Right cardiac atrium (tissue), 5 donors: Measurements from ENCODE around the gene SLC30A1. TPM values are rescaled to one million over a fixed set of nuclear protein-coding genes. Genes with fewer than 3 reads are reported as not detected.
A peak's percentile ranks its signal among the peaks of the same experiment; 100 is the strongest.

Experiments used
- ATAC-seq, 2 donors: fragments of 200-7000 bp; cut with Tn5 transposase; one replicate each; pipeline versions ENCODE4 v1.8.0 to v1.9.1; 2020; ENCODE audit warnings: moderate library complexity in 2 of 2, mild to moderate bottlenecking in 1 of 2
- DNase-seq, 3 donors: peaks; one replicate each; pipeline ENCODE4 v3.0.0-alpha.2; 2020
- H3K27ac ChIP-seq: one replicate; pipeline ENCODE4 v1.5.1; 2013; ENCODE audit warnings: mild to moderate bottlenecking, low read length, control low read depth, moderate library complexity
- H3K27me3 ChIP-seq: one replicate; pipeline ENCODE4 v1.6.1; 2013; ENCODE audit not compliant: control insufficient read depth, insufficient read depth
- H3K4me1 ChIP-seq: one replicate; pipeline ENCODE4 v1.6.1; 2013; ENCODE audit warnings: low read length; ENCODE audit not compliant: control insufficient read depth, insufficient read depth
- H3K4me3 ChIP-seq: one replicate; pipeline ENCODE4 v1.5.1; 2013; ENCODE audit warnings: low read length, control low read depth
- H3K9me3 ChIP-seq: one replicate; pipeline ENCODE4 v1.6.1; 2013; ENCODE audit warnings: low read length; ENCODE audit not compliant: control insufficient read depth
- WGBS: extraction: QIAGEN DNeasy Blood & Tissue Kit; methylation state at CpG from one replicate; pipeline ENCODE4 v1.1.7; 2013; 5-methylcytosine and 5-hydroxymethylcytosine counted together
- intact Hi-C, 4 donors: fragments of 100-400 bp; cut with DNase I; formaldehyde crosslinking; loops; one replicate each; pipeline versions ENCODE4 v1.11.0 to v1.14.0; 2022 to 2023
- polyA plus RNA-seq: library from polyadenylated mRNA; stranded (reverse); fragments of 200-250 nt; gene quantifications from one replicate; pipeline ENCODE4 v1.2.3, GENCODE V29; 2013
- total RNA-seq, 4 donors: library from RNA; stranded (reverse); fragmentation: NEBNext Ultra II Directional; extraction: Animal tissue kit (Norgen Biotek cat#: 25700); gene quantifications; one replicate each; pipeline ENCODE4 v1.2.1, GENCODE V29; 2021
- donor health status: healthy with polysubstance abuse.
- donor health status: DM: no; HTN: yes; CAD: no.
- donor health status: DM: no; HTN: no; CAD: no.
- donor health status: DM: no; HTN: yes; CAD: no; lungs with severe emphysema.
- donor health status: DM: yes; HTN: yes; CAD: no.

The SLC30A1 gene
- total and polyA plus RNA-seq, 5 donors, result 6.0 to 19.2 (median 14.7) TPM

GRCh38 chr1:211559222-211560010 lies 19.5 kb downstream of the SLC30A1 start:
- intact Hi-C loops, result no loop called here
- DNase-seq (no peak), ATAC-seq (no peak)
- H3K27me3 ChIP-seq, result no peaks in the 10 kb centered on the region
- H3K4me1 ChIP-seq, result no peaks in the 10 kb centered on the region
- H3K4me3 ChIP-seq, result no peak overlapping the region
- H3K9me3 ChIP-seq, result no peaks in the 10 kb centered on the region
- 79% methylated on average over 9 of the region's 9 CpGs for WGBS
- H3K27ac ChIP-seq, result no peak overlapping the region

DNA sequence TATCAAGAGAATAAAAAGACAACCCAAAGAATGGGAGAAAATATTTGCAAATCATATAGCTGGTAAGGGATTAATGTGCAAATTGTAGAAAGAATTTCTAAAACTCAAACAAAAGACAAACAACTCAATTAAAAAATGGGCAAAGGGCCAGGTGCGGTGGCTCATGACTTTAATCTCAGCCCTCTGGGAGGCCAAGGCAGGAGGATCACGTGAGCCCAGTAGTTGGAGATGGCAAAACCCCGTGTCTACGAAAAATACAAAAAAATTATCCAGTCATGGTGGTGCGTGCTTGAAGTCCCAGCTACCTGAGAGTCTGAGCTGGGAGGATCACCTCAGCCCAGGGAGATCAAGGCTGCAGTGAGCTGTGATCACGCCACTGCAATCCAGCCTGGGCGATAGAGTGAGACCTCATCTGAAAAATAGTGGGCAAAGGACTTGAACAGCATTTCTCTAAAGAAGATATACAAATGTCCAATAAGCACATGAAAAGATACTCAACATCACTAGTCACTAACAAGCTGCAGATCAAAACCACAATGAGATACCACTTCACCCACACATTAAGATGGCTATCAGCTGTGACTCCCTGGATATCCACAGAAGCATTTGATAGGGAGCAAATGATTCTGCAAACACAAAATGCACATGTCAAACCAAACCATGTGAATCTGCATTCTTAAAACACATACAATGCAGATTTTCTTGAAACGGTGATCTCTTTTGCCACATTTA lies 20.9 kb downstream of the SLC30A1 start:
- no peak for DNase-seq
- 88% methylated on average over 8 of the region's 8 CpGs for WGBS
- Histone ChIP-seq H3K27me3 (no peaks in the 10 kb centered on the region), H3K9me3 (no peaks in the 10 kb centered on the region), H3K27ac (no peak overlapping the region), H3K4me3 (no peak overlapping the region), H3K4me1 (no peaks in the 10 kb centered on the region)
- ATAC-seq, result no peak
- intact Hi-C loops, result no loop called here

GRCh38 chr1:211553549-211553948 lies 25.4 kb downstream of the SLC30A1 start:
- Histone ChIP-seq H3K4me3 (no peak overlapping the region), H3K4me1 (peaks cover 4% of the 10 kb centered on the region), H3K27me3 (no peaks in the 10 kb centered on the region), H3K9me3 (no peaks in the 10 kb centered on the region), H3K27ac (no peak overlapping the region)
- intact Hi-C loops, result no loop called here
- no peak for ATAC-seq
- DNase-seq, result no peak
- WGBS, result 93% methylated on average over 2 of the region's 2 CpGs

DNA sequence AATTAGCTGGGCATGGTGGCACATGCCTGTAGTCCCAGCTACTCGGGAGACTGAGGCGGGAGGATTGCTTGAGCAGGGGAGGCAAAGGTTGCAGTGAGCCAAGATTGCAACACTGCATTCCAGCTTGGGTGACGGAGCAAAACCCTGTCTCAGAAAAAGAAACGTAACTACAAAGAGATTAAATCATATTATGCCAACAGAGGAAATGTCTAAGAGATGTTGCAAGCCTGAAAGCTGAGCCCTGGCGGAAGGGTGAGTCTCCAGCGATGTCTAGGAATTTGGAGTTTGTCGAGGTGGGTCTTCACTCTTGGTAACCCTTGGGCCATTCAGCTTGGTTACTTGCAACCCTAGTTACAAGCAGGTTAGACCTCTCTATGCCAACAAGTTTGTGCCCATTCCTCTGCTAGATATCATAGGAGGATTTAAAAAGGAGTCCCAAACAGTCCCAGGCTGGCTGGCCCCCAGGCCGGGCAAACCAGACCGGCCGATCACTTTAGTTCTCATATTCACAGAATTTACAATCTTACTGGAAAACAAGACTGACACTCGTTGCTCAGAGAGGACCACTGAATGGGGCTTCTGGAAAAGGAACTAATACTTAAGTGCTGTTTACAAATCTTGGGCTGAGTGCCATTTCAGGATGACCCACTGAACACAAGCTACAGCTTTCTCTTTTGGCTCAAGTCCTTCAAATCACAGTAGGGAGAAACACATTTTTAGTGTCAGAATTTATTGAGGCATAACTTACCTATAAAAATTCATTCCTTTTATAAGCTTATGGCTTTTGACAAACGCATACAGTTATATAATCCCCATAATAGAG lies 27.1 kb downstream of the SLC30A1 start:
- H3K27ac ChIP-seq, result no peak overlapping the region
- no peak overlapping the region for H3K4me3 ChIP-seq
- no peaks in the 10 kb centered on the region for H3K27me3 ChIP-seq
- no peak for ATAC-seq
- DNase-seq, result no peak
- WGBS, result 67% methylated on average over 12 of the region's 12 CpGs
- intact Hi-C loops, result no loop called here
- H3K9me3 ChIP-seq, result no peaks in the 10 kb centered on the region
- peaks cover 9% of the 10 kb centered on the region for H3K4me1 ChIP-seq

- DNase-seq (peak in 1 of 3 donors; percentile 65), ATAC-seq (peak; percentile 62 to 68)
- H3K4me1 ChIP-seq, result peaks cover 9% of the 10 kb centered on the region
- intact Hi-C loops, result no loop called here
- H3K27me3 ChIP-seq, result no peaks in the 10 kb centered on the region
- 64% methylated on average over 6 of the region's 6 CpGs for WGBS
- H3K9me3 ChIP-seq, result no peaks in the 10 kb centered on the region
- H3K4me3 ChIP-seq, result no peak overlapping the region
- peak overlapping the region; percentile 43 for H3K27ac ChIP-seq
Observed at GRCh38 chr1:211549092-211549711, 29.8 kb downstream of the SLC30A1 start.

GRCh38 chr1:211548321-211549091 lies 30.5 kb downstream of the SLC30A1 start:
- 73% methylated on average over 9 of the region's 9 CpGs for WGBS
- no peak overlapping the region for H3K4me3 ChIP-seq
- H3K4me1 ChIP-seq, result peaks cover 9% of the 10 kb centered on the region
- ATAC-seq, result peak; percentile 65 to 70
- peak overlapping the region; percentile 43 for H3K27ac ChIP-seq
- no peak for DNase-seq
- intact Hi-C loops, result no loop called here
- no peaks in the 10 kb centered on the region for H3K9me3 ChIP-seq
- no peaks in the 10 kb centered on the region for H3K27me3 ChIP-seq

- WGBS, result 69% methylated on average over 6 of the region's 6 CpGs
- Histone ChIP-seq H3K9me3 (no peaks in the 10 kb centered on the region), H3K27ac (no peak overlapping the region), H3K4me3 (no peak overlapping the region), H3K27me3 (no peaks in the 10 kb centered on the region), H3K4me1 (peaks cover 9% of the 10 kb centered on the region)
- no peak for DNase-seq
- peak in 1 of 2 donors; percentile 40 for ATAC-seq
- intact Hi-C loops, result no loop called here
Observed at GRCh38 chr1:211547710-211548109, 31.3 kb downstream of the SLC30A1 start.

DNA sequence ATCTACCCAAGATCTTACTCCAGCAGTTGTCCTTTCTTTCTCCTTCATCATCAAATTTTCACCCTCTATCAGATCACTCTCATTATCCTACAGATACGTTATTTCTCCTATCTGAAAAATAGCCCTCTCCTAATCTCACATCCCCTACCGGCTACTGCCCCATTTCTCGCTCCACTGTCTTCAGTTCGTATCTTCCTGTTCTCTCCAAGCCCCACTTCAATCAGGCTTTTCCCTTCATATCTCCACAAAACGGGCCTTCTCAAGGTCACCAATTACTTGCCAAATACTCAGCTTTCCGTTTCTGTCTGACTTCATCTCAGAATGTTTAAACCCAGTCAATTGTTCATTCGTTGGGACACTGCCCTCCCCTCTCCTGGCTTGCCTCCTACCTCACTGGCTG lies 32.4 kb downstream of the SLC30A1 start:
- H3K9me3 ChIP-seq, result no peaks in the 10 kb centered on the region

GRCh38 chr1:211543025-211543424 lies 35.9 kb downstream of the SLC30A1 start:
- WGBS, result 91% methylated on average over 4 of the region's 4 CpGs
- Histone ChIP-seq H3K27ac (no peak overlapping the region), H3K4me1 (peaks cover 9% of the 10 kb centered on the region), H3K9me3 (no peaks in the 10 kb centered on the region), H3K4me3 (no peak overlapping the region), H3K27me3 (no peaks in the 10 kb centered on the region)
- intact Hi-C loops, result no loop called here
- DNase-seq (no peak), ATAC-seq (no peak)

More for the DNA sequence above, 32.4 kb downstream of the SLC30A1 start:
- Histone ChIP-seq H3K4me3 (no peak overlapping the region), H3K4me1 (peaks cover 16% of the 10 kb centered on the region), H3K27me3 (no peaks in the 10 kb centered on the region), H3K27ac (no peak overlapping the region)
- WGBS, result 73% methylated on average over 7 of the region's 7 CpGs
- intact Hi-C loops, result no loop called here
- no peak for DNase-seq
- ATAC-seq, result no peak
